ENCODE results near the gene ROPN1.

GRCh38 chr3:123926396-123926795 is 65.5 kb downstream of the ROPN1 start:
- TF ChIP-seq RAD21 (IDR thresholded peaks at IDR 0.05; ENCODE audit: low read depth): no peak
- no peak for TF ChIP-seq CEBPB (IDR thresholded peaks at IDR 0.05; ENCODE audit: low read depth)
